K562 (cell line): ENCODE data around the gene MARCHF9. TPM values are rescaled to one million over a fixed set of nuclear protein-coding genes. Genes with fewer than 3 reads are reported as not detected.

Experiments used
- ATAC-seq: fragments of 200-7000 bp; cut with Tn5 transposase; 3 replicates; pipeline ENCODE4 v1.9.1; 2020; ENCODE audit warnings: moderate library complexity
- BruUV-seq: library from RNA; stranded (reverse); fragments of 400-500 nt; replicated peaks from 2 replicates; lab custom pipeline; 2021; lab: Mats Ljungman, UMichigan
- CTCF ChIA-PET: fragments of 300-600 bp; formaldehyde crosslinking; extraction: SDS; loops from one replicate; lab custom pipeline; 2021; ENCODE audit warnings: low intra/inter-chr PET ratio; lab: Yijun Ruan, JAX
- POLR2A ChIA-PET: fragments of 300-600, 350-650 bp; sonication (Branson Sonifier 250); formaldehyde crosslinking; extraction: SDS; loops from one replicate; lab custom pipeline; 2021; ENCODE audit warnings: antibody characterized with exemption, inconsistent platforms; lab: Yijun Ruan, JAX
- DNase-seq, 4 experiments: peaks; one replicate each; pipeline versions ENCODE4 v3.0.0 to v3.0.0-alpha.2; 2011 to 2018; ENCODE audit warnings: low spot score in 3 of 4, mixed read lengths in 3 of 4; ENCODE audit errors: extremely low read depth in 1 of 4
- FAIRE-seq: peaks from 2 replicates; lab custom pipeline; 2011; peaks lifted over from hg19 to GRCh38; lab: Jason Lieb, UNC
- H2AFZ ChIP-seq: 2 replicates; pipeline ENCODE4 v1.6.0; 2011; ENCODE audit warnings: low read depth, low read length, control low read depth, inconsistent platforms
- H3K27ac ChIP-seq: fragments of 200-600 bp; 3 replicates; pipeline ENCODE4 v1.8.0; 2011; ENCODE audit warnings: low read depth, mild to moderate bottlenecking, control low read depth, inconsistent platforms, low read length, moderate library complexity, mixed read lengths; ENCODE audit errors: extremely low read depth
- H3K27me3 ChIP-seq, 2 experiments: fragments of 300-600 bp in 1 of 2; 2 replicates in 1 of 2; 3 replicates in 1 of 2; pipeline versions ENCODE4 v1.6.0 to v1.8.0; 2011; ENCODE audit warnings: inconsistent platforms in 2 of 2, low read length in 2 of 2, mild to moderate bottlenecking in 1 of 2, mixed read lengths in 1 of 2, moderate library complexity in 1 of 2; ENCODE audit not compliant: control insufficient read depth in 2 of 2, insufficient read depth in 2 of 2
- H3K36me3 ChIP-seq: fragments of 300-600 bp; 3 replicates; pipeline ENCODE4 v1.8.0; 2011; ENCODE audit warnings: mild to moderate bottlenecking, low read length, inconsistent platforms; ENCODE audit not compliant: control insufficient read depth, insufficient read depth
- H3K4me1 ChIP-seq, 2 experiments: fragments of 200-600 bp in 1 of 2; replicated peaks in 1 of 2; 2 replicates in 1 of 2; 3 replicates in 1 of 2; pipeline versions ENCODE4 v1.5.1 to v1.8.0; 2011; ENCODE audit warnings: inconsistent platforms in 2 of 2, low read length in 2 of 2, mild to moderate bottlenecking in 1 of 2, mixed read lengths in 1 of 2, moderate library complexity in 1 of 2; ENCODE audit not compliant: control insufficient read depth in 2 of 2, insufficient read depth in 2 of 2
- H3K4me2 ChIP-seq: 2 replicates; pipeline ENCODE4 v1.6.1; 2011; ENCODE audit warnings: low read length, control low read depth, inconsistent platforms, mixed read lengths; ENCODE audit not compliant: insufficient read depth
- H3K4me3 ChIP-seq: fragments of 200-600 bp; sonication (generic), shearing (Covaris generic); 2 replicates; pipeline ENCODE4 v1.5.1; 2016; ENCODE audit warnings: control low read depth, inconsistent platforms
- H3K79me2 ChIP-seq: fragments of 200-600 bp; 3 replicates; pipeline ENCODE4 v1.8.0; 2011; ENCODE audit warnings: low read length, inconsistent platforms; ENCODE audit not compliant: control insufficient read depth, insufficient read depth
- H3K9ac ChIP-seq, 2 experiments: 2 replicates each; pipeline versions ENCODE4 v1.6.0 to v1.6.1; 2011; ENCODE audit warnings: low read depth in 2 of 2, low read length in 2 of 2, control low read depth in 1 of 2, inconsistent platforms in 1 of 2, mild to moderate bottlenecking in 1 of 2, mixed read lengths in 1 of 2; ENCODE audit not compliant: insufficient read depth in 1 of 2
- H3K9me1 ChIP-seq: one replicate; pipeline ENCODE4 v1.6.0; 2011; ENCODE audit warnings: inconsistent platforms, mild to moderate bottlenecking, low read length, moderate library complexity; ENCODE audit not compliant: control insufficient read depth, insufficient read depth
- H3K9me3 ChIP-seq: replicated peaks from 2 replicates; pipeline ENCODE4 v1.5.1; 2011; ENCODE audit warnings: low read depth, low read length, inconsistent platforms; ENCODE audit not compliant: control insufficient read depth, insufficient read depth
- H4K20me1 ChIP-seq: replicated peaks from 2 replicates; pipeline ENCODE4 v1.6.1; 2011; ENCODE audit warnings: low read length, inconsistent platforms, mixed read lengths; ENCODE audit not compliant: control insufficient read depth, insufficient read depth
- ARID1B ChIP-seq: fragments of 450-650 bp; IDR thresholded peaks from 2 replicates; pipeline ENCODE4 v1.6.1; 2016; ENCODE audit warnings: antibody characterized with exemption, mild to moderate bottlenecking, inconsistent platforms
- CBX8 ChIP-seq: fragments of 200-600 bp; sonication (generic); IDR thresholded peaks from 2 replicates; pipeline ENCODE4 v1.6.1; 2012; ENCODE audit warnings: borderline replicate concordance, mixed run types, low read depth, mild to moderate bottlenecking, moderate library complexity, mixed read lengths, low read length, control low read depth, inconsistent platforms; ENCODE audit not compliant: poor library complexity, severe bottlenecking; ENCODE audit errors: extremely low read depth
- CCAR2 ChIP-seq: fragments of 200-400 bp; formaldehyde crosslinking; IDR thresholded peaks from 2 replicates; pipeline ENCODE4 v1.6.1; 2017; ENCODE audit warnings: mild to moderate bottlenecking, low read depth, low read length
- DDX20 ChIP-seq: fragments of 450-650 bp; IDR thresholded peaks from 2 replicates; pipeline ENCODE4 v1.6.1; 2016; ENCODE audit warnings: missing genetic modification characterization, low read depth, mild to moderate bottlenecking, missing compliant biosample characterization, moderate library complexity
- GABPB1 ChIP-seq: sonication (generic); formaldehyde crosslinking; IDR thresholded peaks from 2 replicates; pipeline ENCODE4 v1.8.0; 2022; ENCODE audit warnings: mild to moderate bottlenecking, missing genetic modification reagents
- HDGF ChIP-seq: fragments of 450-650 bp; IDR thresholded peaks from 2 replicates; pipeline ENCODE4 v1.6.1; 2016
- NCOA6 ChIP-seq: fragments of 450-650 bp; IDR thresholded peaks from 2 replicates; pipeline ENCODE4 v1.6.1; 2017; ENCODE audit warnings: mild to moderate bottlenecking
- NONO ChIP-seq, 2 experiments: fragments of 200-400 bp in 1 of 2; fragments of 450-650 bp in 1 of 2; formaldehyde crosslinking in 1 of 2; IDR thresholded peaks; 2 replicates each; pipeline ENCODE4 v1.6.1; 2017; ENCODE audit warnings: low read depth in 2 of 2, mild to moderate bottlenecking in 2 of 2, moderate library complexity in 2 of 2, low read length in 1 of 2
- PCBP2 ChIP-seq: fragments of 200-400 bp; formaldehyde crosslinking; IDR thresholded peaks from 2 replicates; pipeline ENCODE4 v1.6.1; 2018; ENCODE audit warnings: low read length, low read depth, mild to moderate bottlenecking, moderate library complexity; ENCODE audit not compliant: poor library complexity, severe bottlenecking
- WHSC1 ChIP-seq: IDR thresholded peaks from one replicate; pipeline ENCODE4 v1.6.1; 2012; ENCODE audit warnings: low read length, control low read depth, inconsistent platforms
- ZBTB17 ChIP-seq: fragments of 450-650 bp; formaldehyde crosslinking; IDR thresholded peaks from 2 replicates; pipeline ENCODE4 v1.4.0; 2020; ENCODE audit warnings: mild to moderate bottlenecking
- ZBTB8A ChIP-seq: fragments of 450-650 bp; IDR thresholded peaks from 2 replicates; pipeline ENCODE4 v1.6.1; 2018; ENCODE audit warnings: mild to moderate bottlenecking, moderate library complexity; ENCODE audit not compliant: partially characterized antibody
- ZNF699 ChIP-seq: fragments of 250-450 bp; sonication (Bioruptor Pico); IDR thresholded peaks from 2 replicates; pipeline ENCODE4 v1.8.0; 2021; ENCODE audit warnings: mild to moderate bottlenecking, moderate library complexity; ENCODE audit not compliant: insufficient replicate concordance
- ZNF707 ChIP-seq: fragments of 250-450 bp; sonication (Bioruptor Pico); conservative IDR thresholded peaks from 2 replicates; pipeline ENCODE4 v1.8.0; 2022; ENCODE audit warnings: inconsistent platforms, mild to moderate bottlenecking, moderate library complexity
- WGBS: fragments of 100-300 bp; shearing (Covaris generic); methylation state at CpG from one replicate; pipeline ENCODE4 v1.1.6; 2016; ENCODE audit warnings: low coverage, mixed read lengths; ENCODE audit not compliant: insufficient coverage; ENCODE audit errors: missing lambda C conversion rate; 5-methylcytosine and 5-hydroxymethylcytosine counted together
- in situ Hi-C: fragments of 300-500 bp; cut with MboI; formaldehyde crosslinking; loops from 4 replicates; pipeline ENCODE4 v1.15.0; 2018; ENCODE audit warnings: inconsistent platforms, mixed read lengths
- intact Hi-C: fragments of 100-400 bp; cut with micrococcal nuclease; formaldehyde crosslinking; loops from 2 replicates; pipeline ENCODE4 v1.14.2; 2022
- polyA plus RNA-seq, 8 experiments: library from polyadenylated mRNA; depleted of rRNA in 4 of 8; stranded (reverse) in 5 of 8; unstranded in 3 of 8; fragments of >200 nt; fragmentation: Nextera tagmentation in 2 of 8; fragmentation: Illumina TruSeq in 1 of 8; extraction: Ambion mirVana in 2 of 8; extraction: Trizol in 1 of 8; gene quantifications; 2 replicates each; pipeline versions ENCODE4 v1.2.1 to v1.2.3, GENCODE V29; 2011 to 2014; ENCODE audit warnings: inconsistent platforms in 1 of 8, missing spikeins in 1 of 8
- total RNA-seq, 7 experiments: library from RNA; depleted of rRNA in 6 of 7; stranded (reverse); fragments of >200 nt in 6 of 7; fragmentation: Illumina TruSeq in 2 of 7; extraction: Trizol in 2 of 7; gene quantifications; 2 replicates each; pipeline versions ENCODE4 v1.2.1 to v1.2.3, GENCODE V29; 2011 to 2021; ENCODE audit warnings: low replicate concordance in 1 of 7
- TF ChIP-seq, protein P1 (sequence below): fragments of 250-450 bp; sonication (Bioruptor Pico); IDR thresholded peaks from 2 replicates; pipeline ENCODE4 v1.4.0; 2020; ENCODE audit warnings: mild to moderate bottlenecking, moderate library complexity, borderline replicate concordance

Gene MARCHF9
- total and polyA plus RNA-seq, 9 of the 15 experiments (the other 6 are each of a cell fraction or from before 2014, with no cell fraction given): 0.80 to 12.4 (median 6.2) TPM

DNA sequence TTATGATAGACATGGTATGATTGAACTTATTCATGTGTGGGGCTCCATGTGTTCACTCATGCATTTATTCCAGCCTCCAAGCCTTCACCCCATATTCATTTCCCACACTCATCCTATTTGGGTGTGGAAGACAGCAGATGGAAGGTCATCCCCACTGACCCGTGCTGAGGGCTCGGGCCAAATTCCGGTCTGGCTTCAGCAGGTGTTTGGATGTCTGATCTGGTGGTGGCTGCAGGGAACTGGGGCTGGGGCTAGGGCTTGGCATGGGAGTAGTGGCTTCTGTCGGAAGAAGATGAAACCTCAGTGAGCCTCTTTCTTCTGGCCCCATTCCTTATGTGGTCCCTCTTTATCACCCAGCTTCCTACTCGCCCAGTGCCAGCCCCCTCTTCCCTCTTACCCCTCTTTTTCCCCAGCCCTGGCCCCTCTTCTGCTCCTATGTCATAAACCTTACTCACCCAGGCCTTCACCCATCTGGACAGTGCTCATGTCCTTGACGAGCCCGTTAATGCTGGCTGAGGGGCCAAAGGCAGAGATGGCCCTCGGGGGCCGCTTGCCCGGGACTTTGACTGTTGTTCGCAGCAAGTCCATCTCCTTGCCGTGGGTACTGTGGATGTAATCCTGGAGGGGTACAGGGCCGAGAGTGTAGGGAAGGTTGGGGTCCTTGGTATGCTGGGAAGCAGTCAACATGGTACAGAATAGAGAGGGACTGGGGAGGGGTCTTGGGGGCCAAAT is 24.4 kb upstream of the MARCHF9 start:
- no peaks in the 10 kb centered on the region; the same call in 1 of the 2 replicates for H4K20me1 ChIP-seq
- no peak overlapping the region for H2AFZ ChIP-seq
- in situ Hi-C loops: loop anchor here (5.0 kb wide), 1 partner anchor 103 kb away; no protein-coding TSS in a partner anchor
- ATAC-seq (no peak), DNase-seq (no peak), FAIRE-seq (no peak)
- peaks cover 4% of the 10 kb centered on the region for H3K9me1 ChIP-seq
- H3K9me3 ChIP-seq: no peaks in the 10 kb centered on the region; the same call in 1 of the 2 replicates
- TF ChIP-seq CBX8 (no peak), ZBTB8A (no peak), PCBP2 (no peak), ZNF707 (CRISPR knock-in tag) (no peak), HDGF (no peak), ZBTB17 (CRISPR knock-in tag) (no peak), CCAR2 (no peak), GABPB1 (CRISPR knock-in tag) (no peak), DDX20 (no peak), WHSC1 (no peak), ZNF699 (CRISPR knock-in tag) (no peak), NCOA6 (no peak), NONO (IDR thresholded peaks at IDR 0.05; ENCODE audit: low read depth in 2 of 2, low read length in 1 of 2) (no peak), ARID1B (no peak)
- TF ChIP-seq, protein P1, sequence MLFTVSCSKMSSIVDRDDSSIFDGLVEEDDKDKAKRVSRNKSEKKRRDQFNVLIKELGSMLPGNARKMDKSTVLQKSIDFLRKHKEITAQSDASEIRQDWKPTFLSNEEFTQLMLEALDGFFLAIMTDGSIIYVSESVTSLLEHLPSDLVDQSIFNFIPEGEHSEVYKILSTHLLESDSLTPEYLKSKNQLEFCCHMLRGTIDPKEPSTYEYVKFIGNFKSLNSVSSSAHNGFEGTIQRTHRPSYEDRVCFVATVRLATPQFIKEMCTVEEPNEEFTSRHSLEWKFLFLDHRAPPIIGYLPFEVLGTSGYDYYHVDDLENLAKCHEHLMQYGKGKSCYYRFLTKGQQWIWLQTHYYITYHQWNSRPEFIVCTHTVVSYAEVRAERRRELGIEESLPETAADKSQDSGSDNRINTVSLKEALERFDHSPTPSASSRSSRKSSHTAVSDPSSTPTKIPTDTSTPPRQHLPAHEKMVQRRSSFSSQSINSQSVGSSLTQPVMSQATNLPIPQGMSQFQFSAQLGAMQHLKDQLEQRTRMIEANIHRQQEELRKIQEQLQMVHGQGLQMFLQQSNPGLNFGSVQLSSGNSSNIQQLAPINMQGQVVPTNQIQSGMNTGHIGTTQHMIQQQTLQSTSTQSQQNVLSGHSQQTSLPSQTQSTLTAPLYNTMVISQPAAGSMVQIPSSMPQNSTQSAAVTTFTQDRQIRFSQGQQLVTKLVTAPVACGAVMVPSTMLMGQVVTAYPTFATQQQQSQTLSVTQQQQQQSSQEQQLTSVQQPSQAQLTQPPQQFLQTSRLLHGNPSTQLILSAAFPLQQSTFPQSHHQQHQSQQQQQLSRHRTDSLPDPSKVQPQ (CRISPR knock-in tag): no peak
- no peaks in the 10 kb centered on the region for H3K79me2 ChIP-seq
- intact Hi-C loops: no loop called here
- H3K27ac ChIP-seq: no peak overlapping the region
- POLR2A ChIA-PET: interaction anchor here (0.5 to 1.2 kb wide), 4 partner anchors 9 to 267 kb away, joined by 3 to 6 read pairs (median 4); no protein-coding TSS in a partner anchor
- CTCF ChIA-PET: no interaction called here
- H3K4me2 ChIP-seq: no peak overlapping the region
- no peak overlapping the region; a peak in 1 of 4 replicates for H3K9ac ChIP-seq
- peaks cover under 1 to 17% of the 10 kb centered on the region in 2 experiments; a peak in 2 of 5 replicates for H3K4me1 ChIP-seq
- 2% methylated on average over 13 of the region's 13 CpGs for WGBS
- no peak overlapping the region for H3K4me3 ChIP-seq
- H3K27me3 ChIP-seq: peaks cover 35 to 54% of the 10 kb centered on the region in 2 experiments
- no peaks in the 10 kb centered on the region for H3K36me3 ChIP-seq
- no TSS peak for BruUV-seq
